ENCODE results near the gene KCTD7.
"Not testable (repeated sequence)": the region's sequence is repeated elsewhere in the genome, so short reads cannot be mapped to it uniquely, and the experiment has no call there.

KCTD7 gene

GRCh38 chr7:66617295-66617694 is 11.4 kb upstream of the KCTD7 start:
- no peak for DNase-seq

GRCh38 chr7:66619341-66619948 is 9.2 kb upstream of the KCTD7 start:
- not testable (repeated sequence) for DNase-seq

DNA sequence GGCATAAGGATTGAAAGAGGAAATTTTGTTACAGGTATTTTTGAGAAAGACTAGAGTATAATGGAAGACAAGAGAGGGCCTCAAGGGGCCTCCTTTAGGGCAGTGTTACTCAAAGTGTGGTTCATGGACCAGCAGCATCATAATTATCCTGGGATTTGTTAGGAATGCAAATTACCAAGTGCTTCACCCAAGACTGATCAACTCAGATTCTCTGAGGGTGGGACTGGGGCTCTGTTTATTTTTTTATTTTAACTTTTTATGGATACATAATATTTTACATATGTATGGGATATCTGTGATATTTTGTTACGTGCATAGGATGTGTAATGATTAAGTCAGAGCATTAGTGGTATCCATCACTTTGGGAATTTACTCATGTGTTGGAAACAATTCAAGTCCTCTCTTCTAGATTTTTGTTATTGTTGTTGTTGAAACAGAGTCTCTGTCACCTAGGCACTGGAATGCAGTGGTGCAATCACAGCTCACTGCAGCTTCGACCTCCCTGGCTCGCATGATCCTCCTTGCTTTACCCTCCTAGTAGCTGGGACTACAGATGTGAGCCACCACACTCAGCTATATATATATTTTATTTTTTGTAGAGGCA is 2.2 kb upstream of the KCTD7 start:
- DNase-seq: no peak

DNA sequence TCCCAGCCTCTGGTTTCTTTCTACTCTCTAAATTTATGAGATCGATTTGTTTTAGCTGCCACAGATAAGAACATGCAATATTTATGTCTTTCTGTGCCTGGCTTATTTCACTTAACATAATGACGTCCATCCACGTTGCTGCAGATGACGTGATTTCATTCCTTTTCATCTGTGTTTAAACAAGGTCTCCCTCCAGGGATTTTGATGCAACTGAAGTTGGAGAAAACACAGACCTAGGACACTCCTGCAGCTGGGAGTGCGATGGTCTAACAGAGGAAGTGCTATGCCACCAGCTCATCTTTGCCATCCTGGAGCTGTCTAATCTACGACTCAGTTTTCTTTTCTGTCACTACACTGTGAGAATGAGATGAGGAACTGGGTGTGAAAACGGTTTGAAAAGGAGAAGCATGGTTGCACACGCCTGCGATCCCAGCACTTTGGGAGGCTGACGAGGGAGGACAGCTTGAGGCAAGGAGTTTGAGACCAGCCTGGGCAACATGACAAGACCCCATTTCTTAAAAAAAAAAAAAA is 1.5 kb upstream of the KCTD7 start:
- DNase-seq: no peak

DNA sequence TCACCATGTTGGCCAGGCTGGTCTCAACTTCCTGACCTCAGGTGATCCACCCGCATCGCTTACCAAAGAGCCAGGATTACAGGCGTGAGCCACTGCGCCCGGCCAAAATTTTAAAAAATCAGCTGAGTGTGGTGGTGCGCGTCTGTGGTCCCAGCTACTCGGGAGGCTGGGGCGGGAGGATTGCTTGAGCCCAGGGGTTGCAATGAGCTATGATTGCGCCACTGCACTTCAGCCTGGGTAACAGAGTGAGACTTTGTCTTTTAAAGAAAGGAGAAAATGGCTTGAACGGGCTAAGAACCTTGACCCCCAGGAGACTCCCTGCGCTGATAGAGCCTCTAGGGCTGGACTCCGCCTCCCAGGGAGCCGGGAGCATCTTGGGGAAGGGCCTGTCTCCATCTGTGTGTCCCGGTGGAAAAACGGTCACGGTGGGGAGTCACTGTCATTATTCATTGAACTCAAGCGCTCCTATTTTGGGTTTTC is 760 bp upstream of the KCTD7 start:
- no peak for DNase-seq

DNA sequence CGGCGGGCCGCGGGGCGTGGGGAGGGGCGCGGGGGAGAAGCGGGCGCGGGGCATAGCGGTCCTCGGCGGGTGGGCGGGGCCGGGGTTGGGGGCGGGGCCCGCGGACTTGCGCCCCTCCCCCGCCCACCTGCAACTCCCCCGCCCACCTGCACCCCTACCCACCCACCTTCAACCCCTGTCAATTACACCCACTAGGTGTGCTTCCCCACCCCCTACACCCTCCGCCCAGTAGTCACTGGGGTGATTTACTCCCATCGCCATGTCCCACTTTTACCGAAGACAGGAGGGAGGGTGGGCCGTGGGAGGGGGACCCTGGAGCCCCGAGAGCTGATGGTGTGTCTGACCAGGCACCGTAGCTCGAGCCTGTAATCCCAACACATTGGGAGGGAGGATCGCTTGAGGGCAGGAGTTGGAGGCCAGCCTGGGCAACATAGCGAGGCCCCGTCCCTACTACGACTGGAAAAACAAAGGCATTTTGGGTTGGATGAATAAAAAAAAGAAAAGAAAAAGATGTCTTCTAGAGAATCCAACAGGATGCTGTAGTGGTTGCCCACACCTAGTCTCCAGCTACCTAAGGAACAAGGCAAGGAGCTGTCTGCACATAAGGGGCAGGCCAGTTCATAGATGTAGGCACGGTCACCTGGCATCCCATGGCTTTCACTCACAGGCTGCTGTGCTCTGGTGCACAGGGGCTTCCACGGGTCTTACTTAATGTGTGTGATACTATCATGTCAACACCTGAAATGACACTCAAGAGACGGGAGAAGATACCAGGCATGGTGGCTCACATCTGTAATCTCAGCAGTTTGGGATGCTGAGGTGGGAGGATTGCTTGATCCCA is 761 bp downstream of the KCTD7 start:
- DNase-seq: no peak

DNA sequence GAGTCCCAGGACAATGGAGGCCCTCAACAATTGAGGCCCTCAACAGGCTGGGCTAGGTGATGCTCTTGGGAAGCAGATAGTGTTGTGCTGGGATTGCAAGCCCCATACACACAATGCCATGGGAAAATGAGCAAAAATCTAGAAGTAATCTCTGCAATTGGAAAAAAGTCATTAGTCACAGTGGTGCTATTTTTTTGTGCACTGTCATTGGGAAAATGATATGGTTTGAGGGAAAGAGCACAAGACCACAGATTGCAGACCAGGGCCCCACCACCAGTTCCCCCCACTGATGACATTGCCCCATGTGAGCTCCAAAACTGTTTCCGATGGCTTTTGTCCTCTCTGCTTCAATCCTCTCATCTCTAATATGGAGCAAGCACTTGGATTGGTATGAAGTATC is 1.9 kb downstream of the KCTD7 start:
- DNase-seq: no peak

GRCh38 chr7:66631471-66631870 is 2.8 kb downstream of the KCTD7 start:
- peak; percentile 67 for DNase-seq

GRCh38 chr7:66634816-66635215 is 6.1 kb downstream of the KCTD7 start:
- no peak for DNase-seq

DNA sequence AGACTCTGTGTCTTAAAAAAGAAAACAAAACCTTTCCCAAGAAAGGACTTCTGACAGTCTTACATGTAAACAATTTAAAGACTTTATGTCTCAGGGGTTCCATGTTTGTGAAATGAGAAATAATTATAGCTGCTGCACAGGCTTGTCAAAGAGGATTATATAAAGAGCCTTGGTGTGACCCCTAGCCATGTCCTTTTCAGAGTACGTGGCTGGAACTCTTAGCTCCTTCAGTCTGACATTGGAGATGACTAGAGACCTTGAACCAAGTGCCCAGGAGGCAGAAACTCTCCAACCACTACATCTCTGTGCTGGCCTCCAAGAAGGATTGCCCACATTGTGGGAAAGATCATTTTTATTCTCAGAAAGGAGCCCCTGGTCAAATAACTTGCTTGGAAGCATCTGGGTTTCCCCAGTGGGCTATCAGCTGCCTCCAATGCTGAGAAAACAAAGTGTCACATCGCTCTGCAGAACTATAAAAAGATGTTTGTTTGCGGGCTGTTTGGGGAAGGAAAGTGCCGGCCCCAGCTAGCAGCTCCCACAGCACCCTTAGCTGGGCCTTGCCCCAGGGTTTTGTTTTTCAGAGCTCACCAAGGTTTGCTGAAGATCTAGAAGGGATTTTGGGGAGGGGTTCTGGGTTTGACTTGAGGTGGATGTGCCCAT is 6.8 kb downstream of the KCTD7 start:
- not testable (repeated sequence) for DNase-seq

DNA sequence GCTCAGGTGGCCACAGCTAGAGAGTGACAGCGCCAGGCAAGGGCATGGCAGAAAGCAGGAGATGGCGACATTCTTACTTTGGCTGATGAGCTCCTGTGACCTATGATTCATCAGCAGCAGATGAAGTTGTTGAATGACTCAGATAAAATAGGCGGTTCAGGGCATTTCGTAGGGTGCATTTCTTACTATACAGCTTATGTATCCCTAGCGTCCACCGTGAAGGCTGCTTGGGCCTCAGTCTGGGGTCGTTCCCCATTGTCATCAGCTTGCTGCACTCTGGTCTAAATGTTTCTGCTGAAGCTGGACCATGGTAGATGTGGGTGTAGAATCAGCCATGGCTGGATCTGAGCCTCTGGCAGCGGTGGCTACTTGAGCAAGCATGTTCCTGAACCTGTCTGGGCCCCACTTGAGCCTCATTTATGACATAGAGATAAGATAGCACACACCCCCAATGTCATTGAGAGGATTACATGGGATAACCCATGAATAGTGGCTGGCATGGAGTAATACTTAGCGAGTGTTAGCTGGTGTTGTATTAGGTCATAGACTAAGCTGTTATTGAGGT is 7.4 kb downstream of the KCTD7 start:
- DNase-seq: not testable (repeated sequence)

DNA sequence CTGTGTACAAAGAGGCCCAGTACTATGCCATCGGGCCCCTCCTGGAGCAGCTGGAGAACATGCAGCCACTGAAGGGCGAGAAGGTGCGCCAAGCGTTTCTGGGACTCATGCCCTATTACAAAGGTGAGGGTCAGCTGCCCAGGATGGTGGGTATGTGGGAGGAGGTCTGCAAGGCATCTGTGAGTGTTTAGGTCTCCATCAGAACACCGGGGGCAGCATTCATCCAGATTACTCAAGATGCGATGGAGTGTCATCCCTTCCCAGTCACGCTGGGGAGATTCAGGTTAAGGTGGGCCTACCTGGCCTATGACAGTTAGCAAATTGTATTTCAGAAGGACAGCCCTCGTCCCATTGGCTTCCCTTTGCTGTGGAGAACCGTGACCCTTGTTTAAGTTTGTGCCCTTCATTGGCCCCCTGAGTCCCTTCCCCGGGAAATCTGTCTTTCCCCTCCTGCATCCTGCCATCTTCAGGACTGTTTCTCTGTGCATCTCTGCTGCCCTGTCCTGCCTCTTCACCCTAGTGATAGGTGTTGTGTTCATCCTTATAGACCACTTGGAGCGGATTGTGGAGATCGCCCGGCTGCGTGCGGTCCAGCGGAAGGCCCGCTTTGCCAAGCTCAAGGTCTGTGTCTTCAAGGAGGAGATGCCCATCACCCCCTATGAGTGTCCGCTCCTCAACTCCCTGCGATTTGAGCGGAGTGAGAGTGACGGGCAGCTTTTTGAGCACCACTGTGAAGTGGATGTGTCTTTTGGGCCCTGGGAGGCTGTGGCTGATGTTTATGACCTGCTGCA is 9.8 kb downstream of the KCTD7 start:
- no peak for DNase-seq

DNA sequence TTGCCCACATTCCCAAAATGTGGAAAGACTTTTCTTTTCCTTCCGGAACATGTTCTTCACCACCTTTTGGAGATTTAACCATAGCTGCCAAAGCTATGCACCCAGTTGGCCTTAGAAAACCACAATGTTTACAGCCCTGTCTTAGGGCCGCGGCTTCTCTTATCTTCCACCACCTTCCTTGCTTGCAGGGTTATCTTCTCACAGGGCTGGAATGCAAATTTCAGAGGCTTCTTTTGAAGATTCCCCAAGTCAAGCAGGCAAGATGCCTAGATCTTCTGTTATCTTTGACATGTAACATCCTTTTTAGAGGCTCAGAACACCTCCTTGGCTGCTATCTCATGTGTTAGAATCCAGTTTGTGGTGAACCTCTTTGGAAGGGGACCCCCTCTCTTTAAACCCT is 11.1 kb downstream of the KCTD7 start:
- DNase-seq: no peak

- no peak for DNase-seq
These were observed 12.3 kb downstream of the KCTD7 start for GRCh38 chr7:66640802-66641525.

GRCh38 chr7:66641526-66641871 is 12.8 kb downstream of the KCTD7 start:
- DNase-seq: no peak

DNA sequence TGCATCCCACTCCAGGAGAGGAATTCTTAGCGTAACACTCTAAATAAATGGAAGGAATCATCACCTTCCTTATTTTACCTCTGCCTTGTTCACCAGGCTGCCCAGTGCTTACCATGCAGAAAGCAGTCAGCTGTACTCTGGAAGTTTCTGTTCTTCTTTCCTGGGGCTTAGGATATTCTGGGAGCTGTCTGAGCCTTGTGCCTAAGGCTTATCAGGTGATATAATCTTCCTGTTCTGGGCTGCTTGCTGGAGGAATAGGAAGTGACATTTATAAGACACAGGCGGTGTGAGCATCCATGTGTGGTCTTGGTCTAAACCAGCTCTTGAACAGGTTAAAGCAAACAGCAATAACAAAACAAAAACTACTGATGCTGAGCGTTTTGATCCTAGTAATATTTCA is 13.5 kb downstream of the KCTD7 start:
- DNase-seq: no peak

GRCh38 chr7:66642932-66643331 is 14.3 kb downstream of the KCTD7 start:
- no peak for DNase-seq

DNA sequence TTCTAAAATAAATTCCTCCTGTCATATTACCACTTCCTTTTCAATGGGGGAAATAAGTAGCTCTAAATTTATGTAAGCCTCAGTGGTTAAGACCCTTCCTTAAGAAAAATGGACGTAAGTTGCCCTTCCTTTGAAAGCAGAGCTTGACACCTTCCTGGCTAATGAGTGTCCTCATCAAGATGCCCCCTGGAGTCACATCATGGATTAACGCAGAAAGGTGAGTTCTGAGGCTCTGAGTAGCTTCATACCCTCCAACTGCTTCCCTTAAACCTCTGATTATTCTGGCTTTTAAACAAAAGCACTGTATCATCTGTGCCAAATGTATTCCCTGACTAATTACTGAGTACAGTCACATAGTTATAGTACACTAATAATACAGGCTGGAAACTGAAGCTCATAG is 14.7 kb downstream of the KCTD7 start:
- DNase-seq: no peak

- DNase-seq: not testable (repeated sequence)
These were observed 22.3 kb downstream of the KCTD7 start for GRCh38 chr7:66651026-66651425.

GRCh38 chr7:66653719-66654274 is 25.1 kb downstream of the KCTD7 start:
- DNase-seq: not testable (repeated sequence)

Data from central memory CD4-positive, alpha-beta T cell (primary cell).